ENCODE measurements around the gene PI4K2A.
A peak's percentile ranks its signal among the peaks of the same experiment; 100 is the strongest.

PI4K2A gene

DNA sequence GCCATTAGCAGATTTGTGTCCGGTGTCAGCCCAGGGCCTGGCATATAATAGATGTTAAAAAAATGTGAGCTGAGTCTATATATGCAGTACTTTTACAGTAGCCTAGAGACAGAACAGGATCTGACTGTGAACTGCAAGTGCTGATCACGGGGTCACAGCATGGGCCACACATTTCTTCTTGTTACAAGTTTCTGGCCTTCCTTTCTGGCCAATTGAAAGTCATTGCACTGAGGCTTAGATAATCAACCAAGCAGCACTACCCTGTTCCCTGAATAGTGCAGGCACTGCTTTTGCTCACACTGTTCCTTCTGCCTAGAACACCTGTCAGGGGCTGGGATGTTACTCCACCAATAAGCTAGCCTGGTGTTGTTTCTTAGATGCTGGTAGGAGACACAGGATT, 67.7 kb downstream of the PI4K2A start:
- H3K4me3 ChIP-seq (ENCODE audit: low read length) = no peak overlapping the region
- DNase-seq (ENCODE audit: low read depth) = no peak
- TF ChIP-seq, protein P1, sequence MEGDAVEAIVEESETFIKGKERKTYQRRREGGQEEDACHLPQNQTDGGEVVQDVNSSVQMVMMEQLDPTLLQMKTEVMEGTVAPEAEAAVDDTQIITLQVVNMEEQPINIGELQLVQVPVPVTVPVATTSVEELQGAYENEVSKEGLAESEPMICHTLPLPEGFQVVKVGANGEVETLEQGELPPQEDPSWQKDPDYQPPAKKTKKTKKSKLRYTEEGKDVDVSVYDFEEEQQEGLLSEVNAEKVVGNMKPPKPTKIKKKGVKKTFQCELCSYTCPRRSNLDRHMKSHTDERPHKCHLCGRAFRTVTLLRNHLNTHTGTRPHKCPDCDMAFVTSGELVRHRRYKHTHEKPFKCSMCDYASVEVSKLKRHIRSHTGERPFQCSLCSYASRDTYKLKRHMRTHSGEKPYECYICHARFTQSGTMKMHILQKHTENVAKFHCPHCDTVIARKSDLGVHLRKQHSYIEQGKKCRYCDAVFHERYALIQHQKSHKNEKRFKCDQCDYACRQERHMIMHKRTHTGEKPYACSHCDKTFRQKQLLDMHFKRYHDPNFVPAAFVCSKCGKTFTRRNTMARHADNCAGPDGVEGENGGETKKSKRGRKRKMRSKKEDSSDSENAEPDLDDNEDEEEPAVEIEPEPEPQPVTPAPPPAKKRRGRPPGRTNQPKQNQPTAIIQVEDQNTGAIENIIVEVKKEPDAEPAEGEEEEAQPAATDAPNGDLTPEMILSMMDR (IDR thresholded peaks at IDR 0.05; ENCODE audit: insufficient read depth, low read depth, low read length, missing control alignments) = no peak

DNA sequence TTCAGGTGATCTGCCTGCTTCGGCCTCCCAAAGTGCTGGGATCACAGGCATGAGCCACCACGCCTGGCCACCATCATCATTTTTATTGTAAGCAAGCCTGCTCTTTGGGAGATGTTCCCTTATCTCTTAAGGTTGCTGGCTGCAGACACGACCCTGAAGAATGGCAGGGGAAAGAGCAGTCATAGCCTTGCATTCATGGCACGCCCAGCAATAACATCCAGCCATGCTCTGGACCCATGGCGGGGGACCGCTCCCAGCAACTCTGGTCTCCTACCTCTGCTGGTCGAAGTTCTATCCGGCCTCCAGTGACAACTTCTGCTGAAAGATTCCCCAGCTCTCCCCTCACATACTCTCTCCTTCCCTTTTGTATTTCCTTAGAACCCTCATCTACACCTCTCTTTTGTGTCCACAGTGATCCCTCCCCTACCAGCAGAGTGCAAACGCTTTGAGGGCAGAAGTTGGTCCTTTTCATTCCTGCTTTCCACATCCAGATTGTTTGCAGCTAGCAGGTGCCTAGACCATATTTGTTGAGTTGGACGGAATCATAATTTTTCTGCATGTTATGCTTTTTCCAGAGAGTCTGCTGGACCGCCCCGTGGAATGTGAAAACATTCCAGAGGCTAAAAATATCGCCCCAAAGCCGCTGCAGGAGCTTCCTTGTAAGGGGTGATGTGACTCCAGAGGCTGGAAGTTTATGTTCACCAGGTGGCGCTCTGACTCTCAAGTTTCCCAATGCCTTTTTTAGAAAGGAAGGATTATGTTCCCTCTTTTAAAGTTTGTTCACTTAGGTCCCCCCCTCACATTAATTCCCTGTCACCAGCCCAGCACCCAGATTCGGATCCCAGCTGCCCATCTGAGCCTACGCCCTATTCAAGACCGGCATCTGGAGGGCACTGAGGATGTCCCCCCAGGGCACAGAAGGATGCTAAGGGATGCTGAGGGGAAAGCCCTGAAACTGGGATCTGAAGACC, 68.8 kb downstream of the PI4K2A start:
- TF ChIP-seq, protein P1 (IDR thresholded peaks at IDR 0.05; ENCODE audit: insufficient read depth, low read depth, low read length, missing control alignments) = peak; percentile 76
- DNase-seq (ENCODE audit: low read depth) = peak; percentile 75
- no peak overlapping the region for H3K4me3 ChIP-seq (ENCODE audit: low read length)

DNA sequence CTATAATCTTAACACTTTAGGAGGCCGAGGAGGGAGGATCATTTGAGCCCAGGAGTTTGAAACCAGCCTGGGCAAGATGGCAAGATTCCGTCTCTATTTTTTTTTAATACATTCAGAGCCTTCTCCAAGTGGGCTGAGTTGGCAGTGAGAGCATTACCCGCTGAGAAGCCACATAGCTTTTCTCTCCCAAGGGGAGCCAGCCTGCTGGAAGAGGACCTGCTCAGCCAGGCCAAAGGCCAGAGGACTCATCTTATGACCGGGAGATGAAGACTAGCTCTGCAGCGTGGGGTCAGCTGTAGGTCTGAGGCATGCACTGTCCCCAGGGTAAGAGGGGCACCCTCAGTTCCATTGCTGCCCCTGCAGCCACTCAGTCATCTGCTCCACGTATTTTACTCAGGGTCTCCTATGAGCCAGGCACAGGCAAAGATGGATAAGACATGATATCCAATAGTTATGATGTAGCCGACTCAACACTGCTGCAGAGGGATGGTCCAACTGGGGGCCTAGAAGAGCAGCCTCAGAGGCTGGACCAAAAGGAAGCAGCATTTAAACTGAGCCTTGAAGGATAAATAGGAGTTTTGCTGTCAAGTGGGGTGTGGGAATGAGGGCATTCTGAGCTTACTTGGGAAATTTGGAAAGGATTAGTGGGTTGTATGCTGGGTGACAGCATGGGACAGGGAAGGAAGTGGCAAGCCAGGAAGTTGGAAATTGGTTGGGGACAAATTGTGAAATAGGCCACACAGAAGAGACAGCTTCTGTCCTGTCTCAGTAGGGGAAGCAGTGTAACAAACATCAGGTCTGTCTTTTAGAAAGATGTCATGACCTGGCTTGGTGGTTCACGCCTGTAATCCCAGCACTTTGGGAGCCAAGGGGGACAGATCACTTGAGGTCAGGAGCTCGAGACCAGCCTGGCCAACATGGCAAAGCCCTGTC, 71.4 kb downstream of the PI4K2A start:
- TF ChIP-seq, protein P1 (IDR thresholded peaks at IDR 0.05; ENCODE audit: insufficient read depth, low read depth, low read length, missing control alignments) = no peak
- no peak overlapping the region for H3K4me3 ChIP-seq (ENCODE audit: low read length)
- no peak for DNase-seq (ENCODE audit: low read depth)

DNA sequence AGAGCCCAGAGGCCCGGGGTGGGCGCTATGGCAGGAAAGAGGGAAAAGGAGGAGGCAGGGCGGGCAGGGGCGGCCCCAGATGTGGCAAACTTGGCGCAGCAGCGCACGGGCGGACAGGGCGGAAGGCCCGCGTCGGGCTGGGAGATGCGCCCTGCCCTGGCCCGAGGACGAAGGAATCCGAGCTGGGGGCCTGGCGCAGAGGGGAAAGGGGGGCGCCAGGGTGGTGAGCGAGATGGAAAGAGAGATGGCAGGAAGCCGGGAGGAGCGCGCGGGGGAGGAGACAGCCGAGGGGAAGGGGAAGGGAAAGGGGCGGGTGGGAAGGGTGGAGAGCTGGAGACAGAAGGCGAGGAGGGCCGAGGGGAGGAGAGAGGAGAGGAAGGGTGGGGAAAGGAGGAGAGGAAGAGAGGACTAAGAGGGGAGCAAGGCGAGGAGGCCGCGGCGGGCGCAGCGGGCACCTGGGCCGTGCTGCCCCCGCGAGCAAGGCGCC, 72.9 kb downstream of the PI4K2A start, which contains the start of gene MARVELD1:
Gene MARVELD1 (plus strand): TSS at position 392 of the 487 bp plus-strand sequence. CDS start 147 bp downstream, outside the sequence.
- H3K4me3 ChIP-seq (ENCODE audit: low read length) = peak within 1 kb of the TSS; percentile 57
- TF ChIP-seq, protein P1 (IDR thresholded peaks at IDR 0.05; ENCODE audit: insufficient read depth, low read depth, low read length, missing control alignments) = no peak
- peak; percentile 63 for DNase-seq (ENCODE audit: low read depth)

DNA sequence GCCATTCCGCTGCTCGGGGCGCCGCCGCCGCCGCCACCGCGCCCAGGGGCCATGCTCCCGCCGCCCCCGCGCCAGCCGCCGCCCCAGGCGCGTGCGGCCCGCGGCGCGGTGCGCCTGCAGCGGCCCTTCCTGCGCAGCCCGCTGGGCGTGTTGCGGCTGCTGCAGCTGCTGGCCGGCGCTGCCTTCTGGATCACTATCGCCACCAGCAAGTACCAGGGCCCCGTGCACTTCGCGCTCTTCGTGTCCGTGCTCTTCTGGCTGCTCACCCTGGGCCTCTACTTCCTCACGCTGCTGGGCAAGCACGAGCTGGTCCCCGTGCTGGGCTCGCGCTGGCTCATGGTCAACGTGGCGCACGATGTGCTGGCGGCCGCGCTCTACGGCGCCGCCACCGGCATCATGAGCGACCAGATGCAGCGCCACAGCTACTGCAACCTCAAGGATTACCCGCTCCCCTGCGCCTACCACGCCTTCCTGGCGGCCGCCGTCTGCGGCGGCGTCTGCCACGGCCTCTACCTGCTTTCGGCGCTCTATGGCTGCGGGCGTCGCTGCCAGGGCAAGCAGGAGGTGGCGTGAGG, 73.4 kb downstream of the PI4K2A start:
- peak overlapping the region; percentile 57 for H3K4me3 ChIP-seq (ENCODE audit: low read length)
- TF ChIP-seq, protein P1 (IDR thresholded peaks at IDR 0.05; ENCODE audit: insufficient read depth, low read depth, low read length, missing control alignments) = peak; percentile 32
- DNase-seq (ENCODE audit: low read depth) = peak; percentile 89

All from epithelial cell of esophagus (primary cell).